ENCODE measurements around the gene MSI2. TPM values are rescaled to one million over a fixed set of nuclear protein-coding genes. Genes with fewer than 3 reads are reported as not detected.

The MSI2 gene
- total and polyA plus RNA-seq, 2 experiments from 2014 or later, result 18.9 to 41.8 TPM

DNA sequence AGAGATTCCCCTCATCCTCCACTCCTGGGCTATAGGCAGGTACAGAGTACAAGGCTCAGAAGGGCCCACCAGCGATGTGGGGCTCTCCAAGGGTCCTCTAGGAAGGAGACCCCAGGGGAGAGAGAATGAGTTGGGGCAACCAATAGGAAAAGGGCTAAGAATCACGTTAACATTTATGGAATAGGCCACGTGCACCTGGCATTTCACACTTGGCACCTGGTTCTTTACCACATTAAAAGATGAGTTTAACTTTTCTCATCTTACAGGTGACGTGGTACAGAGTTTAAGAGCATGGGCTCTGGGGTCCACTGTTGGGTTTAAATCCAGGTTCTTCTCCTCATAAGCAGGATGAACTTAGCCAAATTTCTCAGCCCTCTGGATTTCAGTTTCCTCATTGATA, 245.7 kb downstream of the MSI2 start:
- no peaks in the 10 kb centered on the region for H3K79me2 ChIP-seq (replicated peaks; ENCODE audit: insufficient read depth)
- DNase-seq (ENCODE audit: low spot score), result no peak
- Mint-ChIP-seq H3K4me1 (peaks cover 19% of the 10 kb centered on the region), H3K27me3 (ENCODE audit: insufficient read depth, low read depth, poor library complexity) (peaks cover 8% of the 10 kb centered on the region), H3K36me3 (ENCODE audit: low read depth) (no peaks in the 10 kb centered on the region), H3K27ac (no peak overlapping the region), H3K4me3 (no peak overlapping the region), H3K9me3 (no peaks in the 10 kb centered on the region)
- H3K4me2 ChIP-seq, result no peak overlapping the region
- no peak overlapping the region for H3K4me3 ChIP-seq
- no peak overlapping the region for H2AFZ ChIP-seq
- H3K9me2 ChIP-seq (ENCODE audit: insufficient read depth), result no peaks in the 10 kb centered on the region
- 0 out of 2 replicates have a peak, but pooled peaks cover 3% of the 10 kb centered on the region for H4K20me1 ChIP-seq (replicated peaks; ENCODE audit: insufficient read depth)
- no peak for ATAC-seq
- TF ChIP-seq STAT1 (IDR thresholded peaks at IDR 0.05; ENCODE audit: unreplicated experiment) (no peak), ZNF114 (CRISPR knock-in tag; IDR thresholded peaks at IDR 0.05) (no peak), NANOG (IDR thresholded peaks at IDR 0.05; ENCODE audit: borderline replicate concordance) (no peak), JUNB (IDR thresholded peaks at IDR 0.05; ENCODE audit: unreplicated experiment) (no peak), ZNF331 (CRISPR knock-in tag; IDR thresholded peaks at IDR 0.05; ENCODE audit: low read depth) (no peak)
- TF ChIP-seq, protein P1, sequence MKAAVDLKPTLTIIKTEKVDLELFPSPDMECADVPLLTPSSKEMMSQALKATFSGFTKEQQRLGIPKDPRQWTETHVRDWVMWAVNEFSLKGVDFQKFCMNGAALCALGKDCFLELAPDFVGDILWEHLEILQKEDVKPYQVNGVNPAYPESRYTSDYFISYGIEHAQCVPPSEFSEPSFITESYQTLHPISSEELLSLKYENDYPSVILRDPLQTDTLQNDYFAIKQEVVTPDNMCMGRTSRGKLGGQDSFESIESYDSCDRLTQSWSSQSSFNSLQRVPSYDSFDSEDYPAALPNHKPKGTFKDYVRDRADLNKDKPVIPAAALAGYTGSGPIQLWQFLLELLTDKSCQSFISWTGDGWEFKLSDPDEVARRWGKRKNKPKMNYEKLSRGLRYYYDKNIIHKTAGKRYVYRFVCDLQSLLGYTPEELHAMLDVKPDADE (IDR thresholded peaks at IDR 0.05), result no peak
- TF ChIP-seq, protein P2, sequence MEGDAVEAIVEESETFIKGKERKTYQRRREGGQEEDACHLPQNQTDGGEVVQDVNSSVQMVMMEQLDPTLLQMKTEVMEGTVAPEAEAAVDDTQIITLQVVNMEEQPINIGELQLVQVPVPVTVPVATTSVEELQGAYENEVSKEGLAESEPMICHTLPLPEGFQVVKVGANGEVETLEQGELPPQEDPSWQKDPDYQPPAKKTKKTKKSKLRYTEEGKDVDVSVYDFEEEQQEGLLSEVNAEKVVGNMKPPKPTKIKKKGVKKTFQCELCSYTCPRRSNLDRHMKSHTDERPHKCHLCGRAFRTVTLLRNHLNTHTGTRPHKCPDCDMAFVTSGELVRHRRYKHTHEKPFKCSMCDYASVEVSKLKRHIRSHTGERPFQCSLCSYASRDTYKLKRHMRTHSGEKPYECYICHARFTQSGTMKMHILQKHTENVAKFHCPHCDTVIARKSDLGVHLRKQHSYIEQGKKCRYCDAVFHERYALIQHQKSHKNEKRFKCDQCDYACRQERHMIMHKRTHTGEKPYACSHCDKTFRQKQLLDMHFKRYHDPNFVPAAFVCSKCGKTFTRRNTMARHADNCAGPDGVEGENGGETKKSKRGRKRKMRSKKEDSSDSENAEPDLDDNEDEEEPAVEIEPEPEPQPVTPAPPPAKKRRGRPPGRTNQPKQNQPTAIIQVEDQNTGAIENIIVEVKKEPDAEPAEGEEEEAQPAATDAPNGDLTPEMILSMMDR (conservative IDR thresholded peaks at IDR 0.05; ENCODE audit: low read depth in 2 of 2), result no peak
- H3K36me3 ChIP-seq (ENCODE audit: insufficient read depth), result no peaks in the 10 kb centered on the region
- no peak overlapping the region for H3K27ac ChIP-seq (ENCODE audit: low read depth)
- peaks cover 20% of the 10 kb centered on the region for H3K4me1 ChIP-seq (ENCODE audit: insufficient read depth)
- H3F3A ChIP-seq (replicated peaks; ENCODE audit: low read depth), result no peaks in the 10 kb centered on the region
- H3K27me3 ChIP-seq (ENCODE audit: insufficient read depth), result no peaks in the 10 kb centered on the region

DNA sequence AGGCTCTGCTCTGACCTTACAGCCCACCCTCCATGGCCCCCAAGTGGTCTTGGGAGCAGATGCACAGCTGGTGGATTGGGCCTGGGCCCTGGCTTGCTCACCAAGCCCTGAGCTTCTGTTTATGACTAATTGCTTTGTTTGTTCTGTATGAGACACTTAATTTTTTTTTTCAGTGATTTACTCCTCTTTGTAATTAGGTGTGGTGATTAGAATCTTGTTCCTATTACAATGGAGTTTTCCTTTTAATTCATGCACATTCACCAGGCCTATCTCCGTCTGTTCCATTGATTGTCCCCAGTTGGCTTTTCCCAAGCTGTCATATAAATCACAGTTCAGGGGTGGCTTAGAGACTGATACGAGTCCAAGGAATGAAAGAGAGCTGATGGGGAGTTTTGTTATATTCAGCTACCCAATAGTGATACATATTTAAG, 246.5 kb downstream of the MSI2 start:
- peaks cover 8% of the 10 kb centered on the region for H3K27me3 Mint-ChIP-seq (ENCODE audit: insufficient read depth, low read depth, poor library complexity)
- H3K27ac ChIP-seq (ENCODE audit: low read depth), result no peak overlapping the region

More for the DNA sequence above, 246.5 kb downstream of the MSI2 start:
- Mint-ChIP-seq H3K27ac (no peak overlapping the region), H3K9me3 (no peaks in the 10 kb centered on the region), H3K4me3 (no peak overlapping the region), H3K36me3 (ENCODE audit: low read depth) (no peaks in the 10 kb centered on the region), H3K4me1 (peaks cover 15% of the 10 kb centered on the region)
- 0 out of 2 replicates have a peak, but pooled peaks cover 3% of the 10 kb centered on the region for H4K20me1 ChIP-seq (replicated peaks; ENCODE audit: insufficient read depth)
- peaks cover 20% of the 10 kb centered on the region for H3K4me1 ChIP-seq (ENCODE audit: insufficient read depth)
- peaks cover 4% of the 10 kb centered on the region; the same call in 1 of the 2 replicates for H3K79me2 ChIP-seq (replicated peaks; ENCODE audit: insufficient read depth)
- no peaks in the 10 kb centered on the region for H3K9me2 ChIP-seq (ENCODE audit: insufficient read depth)
- H3F3A ChIP-seq (replicated peaks; ENCODE audit: low read depth), result no peaks in the 10 kb centered on the region
- no peak overlapping the region for H2AFZ ChIP-seq
- ATAC-seq, result no peak
- H3K27me3 ChIP-seq (ENCODE audit: insufficient read depth), result no peaks in the 10 kb centered on the region
- no peak for TF ChIP-seq EZH2 (IDR thresholded peaks at IDR 0.05; ENCODE audit: low read depth, unreplicated experiment)
- TF ChIP-seq CREB1 (CRISPR knock-in tag; IDR thresholded peaks at IDR 0.05; ENCODE audit: low read depth), result no peak
- TF ChIP-seq EZH2phosphoT487 (IDR thresholded peaks at IDR 0.05; ENCODE audit: unreplicated experiment), result no peak
- TF ChIP-seq, protein P3, sequence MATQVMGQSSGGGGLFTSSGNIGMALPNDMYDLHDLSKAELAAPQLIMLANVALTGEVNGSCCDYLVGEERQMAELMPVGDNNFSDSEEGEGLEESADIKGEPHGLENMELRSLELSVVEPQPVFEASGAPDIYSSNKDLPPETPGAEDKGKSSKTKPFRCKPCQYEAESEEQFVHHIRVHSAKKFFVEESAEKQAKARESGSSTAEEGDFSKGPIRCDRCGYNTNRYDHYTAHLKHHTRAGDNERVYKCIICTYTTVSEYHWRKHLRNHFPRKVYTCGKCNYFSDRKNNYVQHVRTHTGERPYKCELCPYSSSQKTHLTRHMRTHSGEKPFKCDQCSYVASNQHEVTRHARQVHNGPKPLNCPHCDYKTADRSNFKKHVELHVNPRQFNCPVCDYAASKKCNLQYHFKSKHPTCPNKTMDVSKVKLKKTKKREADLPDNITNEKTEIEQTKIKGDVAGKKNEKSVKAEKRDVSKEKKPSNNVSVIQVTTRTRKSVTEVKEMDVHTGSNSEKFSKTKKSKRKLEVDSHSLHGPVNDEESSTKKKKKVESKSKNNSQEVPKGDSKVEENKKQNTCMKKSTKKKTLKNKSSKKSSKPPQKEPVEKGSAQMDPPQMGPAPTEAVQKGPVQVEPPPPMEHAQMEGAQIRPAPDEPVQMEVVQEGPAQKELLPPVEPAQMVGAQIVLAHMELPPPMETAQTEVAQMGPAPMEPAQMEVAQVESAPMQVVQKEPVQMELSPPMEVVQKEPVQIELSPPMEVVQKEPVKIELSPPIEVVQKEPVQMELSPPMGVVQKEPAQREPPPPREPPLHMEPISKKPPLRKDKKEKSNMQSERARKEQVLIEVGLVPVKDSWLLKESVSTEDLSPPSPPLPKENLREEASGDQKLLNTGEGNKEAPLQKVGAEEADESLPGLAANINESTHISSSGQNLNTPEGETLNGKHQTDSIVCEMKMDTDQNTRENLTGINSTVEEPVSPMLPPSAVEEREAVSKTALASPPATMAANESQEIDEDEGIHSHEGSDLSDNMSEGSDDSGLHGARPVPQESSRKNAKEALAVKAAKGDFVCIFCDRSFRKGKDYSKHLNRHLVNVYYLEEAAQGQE (IDR thresholded peaks at IDR 0.05; ENCODE audit: unreplicated experiment), result no peak
- no peak for TF ChIP-seq ZNF114 (CRISPR knock-in tag; IDR thresholded peaks at IDR 0.05)
- no peak for TF ChIP-seq POLR2AphosphoS5 (IDR thresholded peaks at IDR 0.05; ENCODE audit: low read depth)
- no peak for TF ChIP-seq JUNB (IDR thresholded peaks at IDR 0.05; ENCODE audit: unreplicated experiment)
- TF ChIP-seq, protein P1 (IDR thresholded peaks at IDR 0.05), result no peak
- TF ChIP-seq, protein P2 (conservative IDR thresholded peaks at IDR 0.05; ENCODE audit: low read depth in 2 of 2), result no peak
- no peak for TF ChIP-seq NANOG (IDR thresholded peaks at IDR 0.05; ENCODE audit: borderline replicate concordance)
- H3K36me3 ChIP-seq (ENCODE audit: insufficient read depth), result no peaks in the 10 kb centered on the region
- DNase-seq (ENCODE audit: low spot score), result no peak
- no peak overlapping the region for H3K4me2 ChIP-seq
- no peak overlapping the region for H3K4me3 ChIP-seq

Measured in GM23338 (cell line).